Endodermal cell (in vitro differentiated cells): ENCODE results near the gene ASCC3. TPM values are rescaled to one million over a fixed set of nuclear protein-coding genes. Genes with fewer than 3 reads are reported as not detected.
"Not testable (repeated sequence)": the region's sequence is repeated elsewhere in the genome, so short reads cannot be mapped to it uniquely, and the experiment has no call there.

Source experiments
- DNase-seq: peaks from one replicate; pipeline ENCODE4 v3.0.0-alpha.2; 2017
- H3K27ac ChIP-seq: 2 replicates; pipeline ENCODE4 v1.5.1; 2013; ENCODE audit warnings: mild to moderate bottlenecking, low read depth, low read length, moderate library complexity
- H3K27me3 ChIP-seq: 2 replicates; pipeline ENCODE4 v1.6.1; 2013; ENCODE audit warnings: mild to moderate bottlenecking, low read length, moderate library complexity; ENCODE audit not compliant: insufficient read depth, control insufficient read depth, poor library complexity, severe bottlenecking
- H3K36me3 ChIP-seq: 2 replicates; pipeline ENCODE4 v1.7.0; 2013; ENCODE audit warnings: mild to moderate bottlenecking, low read length, moderate library complexity; ENCODE audit not compliant: control insufficient read depth, insufficient read depth
- H3K4me1 ChIP-seq: one replicate; pipeline ENCODE4 v1.7.0; 2013; ENCODE audit warnings: low read length; ENCODE audit not compliant: control insufficient read depth, insufficient read depth
- H3K4me3 ChIP-seq: 2 replicates; pipeline ENCODE4 v1.5.1; 2013; ENCODE audit warnings: mild to moderate bottlenecking, low read length, moderate library complexity
- H3K9ac ChIP-seq: 2 replicates; pipeline ENCODE4 v1.6.1; 2013; ENCODE audit warnings: mild to moderate bottlenecking, low read length, moderate library complexity; ENCODE audit not compliant: poor library complexity, severe bottlenecking; ENCODE audit errors: extremely low read depth
- H3K9me3 ChIP-seq: 2 replicates; pipeline ENCODE4 v1.6.1; 2013; ENCODE audit warnings: mild to moderate bottlenecking, low read length, moderate library complexity; ENCODE audit not compliant: control insufficient read depth
- H3K27ac Mint-ChIP-seq: 2 replicates; pipeline ENCODE4 v1.8.0; 2020; ENCODE audit warnings: mixed read lengths
- H3K27me3 Mint-ChIP-seq: 2 replicates; pipeline ENCODE4 v1.8.0; 2021; ENCODE audit warnings: mild to moderate bottlenecking, mixed read lengths; ENCODE audit not compliant: insufficient read depth
- H3K36me3 Mint-ChIP-seq: 2 replicates; pipeline ENCODE4 v1.8.0; 2020; ENCODE audit warnings: low read depth, mixed read lengths
- H3K4me1 Mint-ChIP-seq: 2 replicates; pipeline ENCODE4 v1.8.0; 2020; ENCODE audit warnings: mixed read lengths
- H3K4me3 Mint-ChIP-seq: 2 replicates; pipeline ENCODE4 v1.8.0; 2020; ENCODE audit warnings: mild to moderate bottlenecking, moderate library complexity, mixed read lengths
- H3K9me3 Mint-ChIP-seq: 2 replicates; pipeline ENCODE4 v1.8.0; 2020; ENCODE audit warnings: mild to moderate bottlenecking, mixed read lengths
- CTCF ChIP-seq: fragments of 200-600 bp; sonication (generic); conservative IDR thresholded peaks from 2 replicates; pipeline ENCODE4 v1.5.0; 2021; ENCODE audit warnings: antibody characterized with exemption, mild to moderate bottlenecking
- WGBS, 2 experiments: methylation state at CpG; one replicate each; pipeline versions ENCODE4 v1.1.5 to v1.1.7; 2013; ENCODE audit warnings: missing lambda C conversion rate in 2 of 2, mixed read lengths in 1 of 2; ENCODE audit not compliant: insufficient coverage in 1 of 2, insufficient read length in 1 of 2; 5-methylcytosine and 5-hydroxymethylcytosine counted together
- total RNA-seq, 2 donors: library from RNA; stranded (reverse); fragmentation: NEBNext Ultra II Directional in 1 of 2; extraction: Animal tissue kit (Norgen Biotek cat#: 25700) in 1 of 2; gene quantifications; 2 replicates in 1 of 2; 3 replicates in 1 of 2; pipeline ENCODE4 v1.2.1, GENCODE V29; 2021

ASCC3 gene
- total RNA-seq, 2 donors from 2014 or later, result 40.0 to 41.1 TPM

GRCh38 chr6:100761841-100762240 is 119.3 kb downstream of the ASCC3 start:
- H3K4me1 Mint-ChIP-seq, result no peaks in the 10 kb centered on the region
- Histone ChIP-seq H3K36me3 (peaks cover 83% of the 10 kb centered on the region), H3K27me3 (no peaks in the 10 kb centered on the region), H3K4me1 (no peaks in the 10 kb centered on the region), H3K9ac (no peak overlapping the region), H3K4me3 (no peak overlapping the region), H3K27ac (no peak overlapping the region), H3K9me3 (peaks cover 40% of the 10 kb centered on the region)
- H3K9me3 Mint-ChIP-seq, result peaks cover 28% of the 10 kb centered on the region
- H3K27me3 Mint-ChIP-seq, result no peaks in the 10 kb centered on the region
- H3K36me3 Mint-ChIP-seq, result peaks cover 78% of the 10 kb centered on the region
- WGBS, 2 experiments, result 98% methylated on average over 2 of the region's 2 CpGs; no CpG with 5 or more reads in 1 of the 2 experiments
- H3K27ac Mint-ChIP-seq, result no peak overlapping the region
- H3K4me3 Mint-ChIP-seq, result no peak overlapping the region
- DNase-seq, result no peak
- TF ChIP-seq CTCF, result no peak

GRCh38 chr6:100758386-100758785 is 122.7 kb downstream of the ASCC3 start:
- peaks cover 11% of the 10 kb centered on the region for H3K9me3 Mint-ChIP-seq
- H3K27ac ChIP-seq, DNase-seq, H3K27me3 Mint-ChIP-seq, H3K4me3 Mint-ChIP-seq, H3K4me1 ChIP-seq, H3K27me3 ChIP-seq, H3K9ac ChIP-seq, H3K27ac Mint-ChIP-seq, H3K4me3 ChIP-seq, H3K4me1 Mint-ChIP-seq: not testable (repeated sequence)
- 89% methylated on average over 1 of the region's 1 CpG; no CpG with 5 or more reads in 1 of the 2 experiments for WGBS, 2 experiments
- peaks cover 61% of the 10 kb centered on the region for H3K36me3 Mint-ChIP-seq
- H3K9me3 ChIP-seq, result peaks cover 30% of the 10 kb centered on the region
- peaks cover 60% of the 10 kb centered on the region for H3K36me3 ChIP-seq

- H3K9me3 Mint-ChIP-seq, result peaks cover 3% of the 10 kb centered on the region
- 83 to 95% methylated on average over 1 to 3 of the region's 3 CpGs for WGBS, 2 experiments
- no peak overlapping the region for H3K27ac Mint-ChIP-seq
Measured at GRCh38 chr6:100753421-100753820, 127.7 kb downstream of the ASCC3 start.

More at GRCh38 chr6:100753421-100753820, 127.7 kb downstream of the ASCC3 start:
- Histone ChIP-seq H3K4me3 (no peak overlapping the region), H3K9me3 (peaks cover 17% of the 10 kb centered on the region), H3K27me3 (no peaks in the 10 kb centered on the region), H3K4me1 (no peaks in the 10 kb centered on the region), H3K36me3 (peaks cover 24% of the 10 kb centered on the region), H3K9ac (no peak overlapping the region), H3K27ac (no peak overlapping the region)
- H3K27me3 Mint-ChIP-seq, result no peaks in the 10 kb centered on the region
- peaks cover 14% of the 10 kb centered on the region for H3K36me3 Mint-ChIP-seq
- no peaks in the 10 kb centered on the region for H3K4me1 Mint-ChIP-seq
- no peak for DNase-seq
- no peak overlapping the region for H3K4me3 Mint-ChIP-seq
- no peak for TF ChIP-seq CTCF
